Epithelial cell of prostate (primary cell): Measurements from ENCODE around the gene CSNK1D.

Experiments used
- DNase-seq: peaks from one replicate; pipeline ENCODE4 v3.0.0-alpha.2; 2011; ENCODE audit warnings: low read depth, low spot score
- H3K27ac ChIP-seq: fragments of 450-650 bp; 2 replicates; pipeline ENCODE4 v1.5.1; 2017; ENCODE audit warnings: mild to moderate bottlenecking

Gene CSNK1D

DNA sequence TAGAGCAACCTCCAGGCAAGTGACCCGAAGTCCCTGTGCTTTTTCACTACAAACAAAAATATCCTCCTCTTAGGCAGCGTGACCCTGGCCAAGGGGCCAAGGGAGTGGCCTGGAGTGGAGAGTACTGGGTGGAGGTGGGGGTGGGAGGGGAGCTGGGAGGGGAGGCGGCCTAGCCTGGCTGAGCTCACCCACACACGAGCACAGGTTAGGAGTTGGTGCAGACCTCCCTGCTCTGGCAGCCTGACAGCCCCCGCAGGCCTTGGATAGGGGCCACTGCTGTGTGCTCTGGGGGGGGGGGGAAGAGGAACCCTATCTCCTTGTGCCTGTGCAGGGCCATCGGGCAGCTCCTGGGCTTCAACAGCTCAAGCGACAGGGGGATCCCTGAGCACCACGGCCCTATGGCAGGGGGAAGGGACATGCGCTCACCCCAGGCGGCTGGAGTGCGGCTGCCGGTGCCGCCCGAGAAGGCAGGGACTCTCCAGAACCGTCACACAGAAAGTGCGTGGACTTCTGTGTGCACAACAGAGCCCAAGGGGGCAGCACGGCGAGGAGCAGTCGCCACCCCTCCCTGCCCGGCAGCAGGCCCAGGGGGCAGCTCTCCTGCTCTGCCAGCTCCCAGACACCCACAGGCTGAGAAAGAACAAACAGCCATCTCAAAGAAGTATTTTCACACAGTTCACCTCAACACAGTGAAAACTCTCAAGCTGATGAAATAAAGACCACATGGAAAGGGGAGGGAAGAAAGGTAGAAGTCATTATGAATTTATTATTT lies 31.4 kb downstream of the CSNK1D start:
- peak overlapping the region; percentile 91 for H3K27ac ChIP-seq
- DNase-seq, result no peak

DNA sequence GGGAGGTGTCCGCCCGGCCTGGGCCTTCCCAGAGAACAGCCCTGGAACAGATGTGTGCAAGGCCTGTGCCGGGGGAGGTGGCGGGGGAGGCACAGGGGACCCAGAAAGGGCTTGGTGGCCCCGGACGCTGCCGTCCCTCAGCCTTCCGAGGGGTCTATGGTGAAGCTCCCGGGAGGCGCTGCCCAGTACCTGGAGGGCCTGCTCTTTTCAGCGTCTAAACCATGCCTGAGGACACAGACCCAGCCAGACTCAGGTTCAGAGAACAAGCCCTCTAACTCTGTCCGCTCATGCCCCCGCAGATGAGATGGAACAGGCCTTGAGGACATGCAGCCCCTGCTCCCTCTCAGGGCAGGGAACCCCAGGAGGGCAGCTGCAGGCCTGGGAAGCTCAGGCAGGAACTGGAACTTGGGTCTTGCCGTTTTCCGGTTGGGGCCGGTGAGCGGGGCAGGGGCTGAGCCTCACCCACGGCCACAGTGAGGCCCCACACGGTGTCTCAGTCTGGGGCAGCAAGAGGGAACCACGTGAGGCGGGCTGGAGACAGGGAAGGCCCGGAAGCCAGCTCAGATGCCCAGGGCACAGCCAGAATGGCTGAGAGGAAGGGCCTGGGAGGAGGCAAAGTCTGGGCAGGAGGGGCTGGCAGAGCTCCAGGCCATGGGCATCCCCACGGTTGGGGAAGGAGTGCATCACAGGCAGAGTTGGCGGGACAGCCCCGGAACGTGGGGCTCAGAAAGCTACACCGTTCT lies 32.1 kb downstream of the CSNK1D start:
- H3K27ac ChIP-seq, result peak overlapping the region; percentile 91
- no peak for DNase-seq

DNA sequence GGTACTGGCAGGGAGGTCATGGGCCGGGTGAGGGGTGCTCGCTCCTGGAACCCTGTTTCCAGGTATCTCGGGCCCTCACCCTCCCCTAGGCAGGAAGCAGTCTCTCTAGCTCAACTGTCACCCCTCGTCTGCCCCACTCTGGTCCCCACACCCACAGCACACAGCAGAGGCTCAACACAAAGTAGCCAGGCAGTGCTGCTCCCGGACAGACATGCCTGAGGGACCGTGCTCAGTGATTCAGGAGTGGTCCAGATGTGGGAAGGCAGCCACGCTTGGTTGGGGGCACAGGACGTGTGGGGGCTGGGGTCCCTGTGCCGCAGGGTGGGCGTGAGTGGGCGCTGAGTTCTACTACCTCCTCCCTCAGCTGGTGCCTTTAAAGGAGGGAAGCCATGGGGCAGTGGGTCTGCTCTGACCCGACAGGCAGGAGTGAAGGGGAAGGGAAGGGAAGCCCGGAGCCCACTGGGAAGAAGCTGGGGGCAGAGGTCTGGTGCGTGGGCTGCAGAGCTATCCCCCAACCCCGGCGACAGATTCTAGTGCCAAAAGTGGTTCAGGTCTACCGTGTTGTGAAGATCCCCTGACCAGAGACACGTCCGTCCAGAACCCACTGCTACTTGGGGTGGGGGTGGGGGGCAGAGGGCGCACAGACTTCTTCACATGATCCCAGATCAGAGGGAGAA lies 32.9 kb downstream of the CSNK1D start:
- no peak for DNase-seq
- peak overlapping the region; percentile 91 for H3K27ac ChIP-seq

DNA sequence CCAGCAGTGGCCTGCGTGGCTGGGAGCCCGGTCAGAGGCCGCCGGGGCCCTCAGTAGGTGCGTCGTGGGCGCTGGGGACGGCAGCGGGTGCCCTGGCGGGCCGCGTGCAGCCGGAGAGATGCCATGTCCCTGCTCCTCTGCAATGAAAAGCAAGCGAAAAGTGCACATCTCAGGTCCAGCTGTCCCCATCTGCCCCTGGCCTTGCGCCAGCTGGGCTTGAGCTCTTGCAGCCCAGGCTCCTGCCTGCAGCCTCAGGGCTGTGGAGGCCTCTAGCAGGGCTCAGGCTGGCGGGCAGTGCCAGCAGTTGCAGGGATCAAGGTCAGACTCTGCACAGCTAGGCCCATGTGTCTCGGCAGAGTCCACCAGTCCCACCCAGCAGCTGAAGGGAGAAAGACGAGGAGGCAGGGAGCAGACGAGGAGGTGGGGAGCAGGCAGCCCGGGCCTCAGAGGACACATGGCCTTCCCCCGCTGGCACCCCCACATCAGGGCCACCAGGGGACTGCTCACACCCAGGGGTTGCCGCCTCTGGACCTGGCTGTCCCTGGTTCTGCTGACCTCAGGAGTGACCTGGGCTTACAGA lies 33.5 kb downstream of the CSNK1D start:
- peak overlapping the region; percentile 91 for H3K27ac ChIP-seq
- DNase-seq, result no peak

DNA sequence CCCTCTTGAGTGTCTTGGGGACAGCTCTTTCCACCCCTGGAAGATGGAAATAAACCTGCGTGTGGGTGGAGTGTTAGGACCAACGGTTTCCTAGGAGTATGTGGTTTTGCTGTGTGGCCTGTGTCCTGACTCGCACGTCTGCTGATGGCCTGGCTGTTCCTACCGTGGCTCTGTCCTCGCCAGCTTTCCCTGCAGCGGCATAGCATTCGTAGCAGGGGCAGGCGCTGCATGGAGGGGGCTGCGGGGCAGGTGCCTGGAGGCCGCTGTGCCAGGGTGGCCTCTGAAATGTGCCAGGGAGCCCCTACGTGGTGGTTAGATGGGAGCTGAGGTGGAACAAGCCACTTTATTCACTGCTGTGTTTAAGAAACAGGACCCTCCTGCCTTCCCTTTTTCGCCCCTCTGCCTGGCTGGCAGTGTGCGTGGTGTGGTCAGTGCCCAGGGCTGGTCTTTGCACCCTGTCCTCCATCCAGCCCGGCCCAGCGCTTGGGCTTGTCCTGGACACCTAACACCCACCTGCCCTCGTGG lies 34.0 kb downstream of the CSNK1D start:
- H3K27ac ChIP-seq, result peak overlapping the region; percentile 91
- DNase-seq, result no peak

DNA sequence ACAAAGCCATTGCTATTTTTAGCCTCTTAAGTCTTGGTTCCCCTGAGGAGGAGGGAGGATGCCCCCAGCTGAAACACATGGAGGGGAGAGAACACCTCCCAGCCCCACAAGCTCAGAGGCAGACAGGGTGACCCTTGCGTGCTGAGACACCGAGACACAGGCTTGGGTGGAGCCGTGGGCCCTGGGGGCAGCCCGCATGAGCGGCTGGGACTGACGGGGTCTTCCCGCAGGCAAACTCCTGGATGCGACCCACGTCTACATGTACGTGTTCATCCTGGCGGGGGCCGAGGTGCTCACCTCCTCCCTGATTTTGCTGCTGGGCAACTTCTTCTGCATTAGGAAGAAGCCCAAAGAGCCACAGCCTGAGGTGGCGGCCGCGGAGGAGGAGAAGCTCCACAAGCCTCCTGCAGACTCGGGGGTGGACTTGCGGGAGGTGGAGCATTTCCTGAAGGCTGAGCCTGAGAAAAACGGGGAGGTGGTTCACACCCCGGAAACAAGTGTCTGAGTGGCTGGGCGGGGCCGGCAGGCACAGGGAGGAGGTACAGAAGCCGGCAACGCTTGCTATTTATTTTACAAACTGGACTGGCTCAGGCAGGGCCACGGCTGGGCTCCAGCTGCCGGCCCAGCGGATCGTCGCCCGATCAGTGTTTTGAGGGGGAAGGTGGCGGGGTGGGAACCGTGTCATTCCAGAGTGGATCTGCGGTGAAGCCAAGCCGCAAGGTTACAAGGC lies 34.9 kb downstream of the CSNK1D start:
- H3K27ac ChIP-seq, result peak overlapping the region; percentile 91

DNA sequence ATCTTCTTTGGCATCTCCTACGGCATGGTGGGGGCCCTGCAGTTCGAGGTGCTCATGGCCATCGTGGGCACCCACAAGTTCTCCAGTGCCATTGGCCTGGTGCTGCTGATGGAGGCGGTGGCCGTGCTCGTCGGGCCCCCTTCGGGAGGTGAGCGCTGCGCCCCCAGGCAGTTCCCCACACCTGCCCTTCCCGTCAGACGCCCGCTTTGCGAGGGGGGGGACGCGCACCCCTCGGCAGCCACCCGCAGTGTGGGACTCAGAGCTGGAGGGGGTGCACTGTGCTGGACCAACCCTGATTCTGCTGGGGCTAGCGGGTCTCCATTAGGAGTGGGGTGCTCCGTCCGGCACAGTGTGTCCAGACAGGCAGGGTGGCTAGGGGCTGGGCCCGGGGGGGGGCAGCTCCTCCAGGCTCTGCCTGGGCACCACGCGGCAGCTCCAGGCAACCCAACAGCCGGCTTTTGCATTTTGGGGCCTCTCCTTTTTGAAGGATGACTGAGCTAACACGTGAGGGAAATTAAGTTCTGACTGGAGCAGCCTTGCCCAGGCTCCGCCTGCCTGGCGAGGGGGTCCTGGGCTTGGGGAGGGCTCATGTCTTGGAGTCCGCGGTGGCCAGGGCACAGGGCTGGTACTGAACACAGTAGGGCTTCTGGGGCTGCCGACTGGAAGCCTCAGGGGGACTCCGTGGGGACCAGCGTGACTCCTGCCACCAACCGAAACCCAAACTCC lies 35.6 kb downstream of the CSNK1D start:
- H3K27ac ChIP-seq, result peak overlapping the region; percentile 91
- DNase-seq, result no peak

More for the DNA sequence above, 34.9 kb downstream of the CSNK1D start:
- DNase-seq, result peak; percentile 68

DNA sequence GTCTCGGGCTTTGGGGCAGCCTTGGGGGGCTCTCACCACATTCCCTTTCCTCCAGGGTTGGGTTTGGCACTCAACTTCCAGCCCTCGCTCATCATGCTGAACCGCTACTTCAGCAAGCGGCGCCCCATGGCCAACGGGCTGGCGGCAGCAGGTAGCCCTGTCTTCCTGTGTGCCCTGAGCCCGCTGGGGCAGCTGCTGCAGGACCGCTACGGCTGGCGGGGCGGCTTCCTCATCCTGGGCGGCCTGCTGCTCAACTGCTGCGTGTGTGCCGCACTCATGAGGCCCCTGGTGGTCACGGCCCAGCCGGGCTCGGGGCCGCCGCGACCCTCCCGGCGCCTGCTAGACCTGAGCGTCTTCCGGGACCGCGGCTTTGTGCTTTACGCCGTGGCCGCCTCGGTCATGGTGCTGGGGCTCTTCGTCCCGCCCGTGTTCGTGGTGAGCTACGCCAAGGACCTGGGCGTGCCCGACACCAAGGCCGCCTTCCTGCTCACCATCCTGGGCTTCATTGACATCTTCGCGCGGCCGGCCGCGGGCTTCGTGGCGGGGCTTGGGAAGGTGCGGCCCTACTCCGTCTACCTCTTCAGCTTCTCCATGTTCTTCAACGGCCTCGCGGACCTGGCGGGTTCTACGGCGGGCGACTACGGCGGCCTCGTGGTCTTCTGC lies 36.3 kb downstream of the CSNK1D start:
- peak overlapping the region; percentile 91 for H3K27ac ChIP-seq
- no peak for DNase-seq

DNA sequence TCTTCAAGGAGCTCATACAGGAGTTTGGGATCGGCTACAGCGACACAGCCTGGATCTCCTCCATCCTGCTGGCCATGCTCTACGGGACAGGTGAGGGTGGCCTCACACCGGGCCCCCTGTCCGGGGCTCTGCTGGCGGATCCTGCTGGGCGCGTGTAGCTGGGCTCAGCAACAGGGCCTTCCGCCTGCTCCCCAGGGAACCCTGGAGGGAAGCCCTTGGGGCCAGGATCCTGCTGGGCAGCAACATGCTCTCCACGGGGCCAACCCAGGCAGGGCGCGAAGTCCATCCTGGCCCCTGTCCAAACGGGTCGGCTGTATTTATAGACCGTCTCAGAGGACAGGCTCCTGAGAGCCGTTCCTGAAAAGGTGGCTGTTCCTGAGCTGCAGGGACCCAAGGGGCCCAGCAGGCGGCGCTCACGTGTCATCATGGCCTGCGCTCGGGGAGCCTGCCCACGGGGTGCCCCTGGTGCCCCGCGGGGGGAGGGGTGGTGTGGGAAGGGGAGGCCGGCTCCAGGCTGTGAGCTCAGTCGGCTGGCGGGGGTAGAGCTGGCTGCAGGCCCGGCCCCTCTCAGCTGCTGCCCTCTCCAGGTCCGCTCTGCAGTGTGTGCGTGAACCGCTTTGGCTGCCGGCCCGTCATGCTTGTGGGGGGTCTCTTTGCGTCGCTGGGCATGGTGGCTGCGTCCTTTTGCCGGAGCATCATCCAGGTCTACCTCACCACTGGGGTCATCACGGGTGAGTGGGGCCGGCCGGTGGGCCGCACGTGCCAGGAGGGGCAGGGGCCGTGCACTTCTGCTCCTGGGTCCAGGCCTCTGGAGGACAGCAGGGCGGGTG lies 37.1 kb downstream of the CSNK1D start:
- H3K27ac ChIP-seq, result peak overlapping the region; percentile 39
- no peak for DNase-seq

DNA sequence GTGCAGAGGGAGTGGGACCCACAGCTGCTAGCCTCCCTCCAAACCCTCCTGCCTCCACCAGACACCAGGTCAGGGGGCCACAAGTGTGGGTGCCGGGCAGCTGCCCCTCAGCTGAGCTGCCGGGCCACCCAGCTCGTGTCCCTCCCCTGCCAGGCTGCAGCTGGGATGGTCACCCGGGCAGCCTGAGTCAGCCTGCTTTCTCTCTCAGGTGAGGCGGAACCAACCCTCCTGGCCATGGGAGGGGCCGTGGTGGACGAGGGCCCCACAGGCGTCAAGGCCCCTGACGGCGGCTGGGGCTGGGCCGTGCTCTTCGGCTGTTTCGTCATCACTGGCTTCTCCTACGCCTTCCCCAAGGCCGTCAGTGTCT lies 37.7 kb downstream of the CSNK1D start:
- peak overlapping the region; percentile 39 for H3K27ac ChIP-seq
- DNase-seq, result no peak

DNA sequence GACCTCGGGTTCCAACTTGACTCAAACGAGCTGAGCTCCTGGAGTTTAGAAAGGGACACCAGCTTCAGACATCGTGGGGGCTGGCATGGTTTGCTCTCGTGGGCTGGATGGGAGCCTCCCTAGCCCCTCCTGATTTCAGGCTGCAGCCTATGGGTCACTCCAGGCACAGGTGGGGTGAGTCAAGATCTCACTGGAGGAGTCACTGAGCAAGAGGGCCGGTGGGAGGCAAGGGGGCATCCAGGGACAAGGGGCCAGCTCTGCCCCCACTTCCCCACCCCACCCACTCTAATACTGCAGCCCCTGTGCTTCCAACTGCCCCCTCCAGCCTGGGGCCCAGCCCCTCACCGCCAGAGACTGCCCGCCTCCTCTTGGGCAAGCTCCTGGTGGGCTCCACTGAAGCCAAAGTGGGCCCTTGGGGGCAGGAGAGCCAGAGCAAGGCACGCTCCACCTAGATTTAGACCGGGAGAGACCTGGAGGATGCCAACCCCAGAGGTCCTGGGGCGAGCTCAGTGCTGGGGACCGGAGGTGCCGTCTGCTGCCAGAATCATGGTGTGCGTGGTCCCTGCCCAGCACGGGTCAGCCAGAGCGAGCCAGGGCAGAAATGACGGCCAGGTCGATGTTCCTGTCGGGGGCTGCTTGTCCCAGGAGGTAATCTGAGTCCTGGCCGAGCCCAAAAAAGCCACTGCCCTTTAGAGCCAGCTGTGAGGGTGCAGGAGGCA lies 38.3 kb downstream of the CSNK1D start:
- no peak for DNase-seq
- peak overlapping the region; percentile 39 for H3K27ac ChIP-seq

DNA sequence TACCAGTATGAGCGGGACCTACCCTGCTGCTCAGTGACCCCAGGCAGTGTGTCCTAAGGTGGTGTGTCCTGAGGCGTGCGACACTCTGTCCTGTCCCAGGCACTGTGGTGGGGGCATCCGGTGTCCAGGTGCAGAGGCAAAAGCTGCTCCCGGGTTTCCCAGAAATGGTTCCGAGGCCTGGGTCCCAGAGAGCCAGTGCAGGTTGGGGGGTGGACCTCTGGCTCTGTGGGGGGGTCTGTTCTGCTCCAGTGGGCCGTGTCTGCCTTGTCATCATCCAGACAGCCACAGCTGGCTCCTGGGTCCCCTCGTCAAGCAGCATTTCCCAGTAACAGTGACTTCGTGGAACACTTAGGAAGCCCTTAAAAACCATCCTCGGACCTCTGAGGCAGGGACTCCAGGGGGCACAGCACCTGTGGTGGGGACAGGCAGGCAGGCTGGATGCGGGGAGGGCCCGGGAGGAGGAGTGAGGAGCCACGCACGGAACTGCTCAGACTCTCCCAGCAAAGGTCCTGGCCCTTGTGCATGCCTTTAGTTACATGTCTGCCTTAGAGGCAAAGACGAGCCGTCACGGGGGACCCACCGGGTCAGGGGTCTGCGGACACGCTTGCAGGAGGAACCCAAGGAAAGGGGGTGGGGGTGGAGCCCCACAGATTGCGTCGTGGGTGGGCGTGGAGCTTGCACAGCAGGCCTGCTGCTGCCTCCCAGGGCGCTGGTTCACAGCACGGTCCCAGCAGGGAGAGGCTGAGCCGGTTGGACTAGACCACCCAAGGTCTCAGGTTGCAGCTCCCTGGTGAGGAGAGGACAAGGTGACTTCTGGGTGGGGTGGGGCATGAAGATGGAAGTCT lies 39.1 kb downstream of the CSNK1D start:
- no peak for DNase-seq
- no peak overlapping the region for H3K27ac ChIP-seq

DNA sequence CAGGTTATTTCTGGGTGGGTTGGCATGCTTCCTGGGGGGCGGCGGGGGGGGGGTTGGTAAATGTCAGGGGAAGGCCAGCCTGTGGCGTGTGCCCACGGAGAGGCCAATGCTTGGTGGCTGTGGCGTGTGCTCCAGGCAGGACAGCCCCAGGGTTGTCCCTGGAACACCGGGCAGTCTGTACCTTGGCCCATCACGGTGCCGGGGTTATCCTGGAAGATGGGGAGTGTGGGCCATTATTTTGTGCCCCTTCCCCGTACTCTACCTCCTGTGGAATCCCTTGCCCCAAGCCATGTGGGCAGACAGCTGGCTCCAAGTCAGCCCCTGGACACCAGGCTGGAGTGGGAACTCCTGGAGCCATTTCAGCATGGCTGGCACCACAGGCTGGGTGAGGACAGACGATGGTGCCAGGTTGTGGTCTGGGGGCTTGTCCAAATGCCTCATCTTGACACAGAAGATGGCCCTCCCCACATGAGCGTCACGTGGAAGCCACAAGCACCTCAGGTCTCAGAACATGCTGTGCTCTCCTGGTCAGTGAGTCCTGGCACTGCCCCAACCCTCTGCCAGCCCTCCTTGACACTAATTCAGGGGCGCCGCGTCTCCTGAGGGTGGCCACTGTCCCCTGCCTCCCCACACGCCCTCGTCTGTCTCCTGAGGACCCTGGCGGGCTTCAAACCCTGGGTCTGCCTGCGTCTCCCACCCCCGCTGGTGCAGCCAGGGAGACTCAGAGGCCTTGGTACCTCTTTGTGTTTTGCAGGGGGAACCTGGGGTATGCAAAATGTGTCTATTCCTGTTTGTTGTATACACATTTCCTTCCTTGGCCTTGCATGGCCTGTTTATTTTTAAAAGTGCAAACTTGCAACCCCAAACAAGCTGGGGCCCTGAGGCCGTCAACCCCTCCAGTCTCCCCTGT lies 40.4 kb downstream of the CSNK1D start:
- no peak overlapping the region for H3K27ac ChIP-seq
- DNase-seq, result no peak

DNA sequence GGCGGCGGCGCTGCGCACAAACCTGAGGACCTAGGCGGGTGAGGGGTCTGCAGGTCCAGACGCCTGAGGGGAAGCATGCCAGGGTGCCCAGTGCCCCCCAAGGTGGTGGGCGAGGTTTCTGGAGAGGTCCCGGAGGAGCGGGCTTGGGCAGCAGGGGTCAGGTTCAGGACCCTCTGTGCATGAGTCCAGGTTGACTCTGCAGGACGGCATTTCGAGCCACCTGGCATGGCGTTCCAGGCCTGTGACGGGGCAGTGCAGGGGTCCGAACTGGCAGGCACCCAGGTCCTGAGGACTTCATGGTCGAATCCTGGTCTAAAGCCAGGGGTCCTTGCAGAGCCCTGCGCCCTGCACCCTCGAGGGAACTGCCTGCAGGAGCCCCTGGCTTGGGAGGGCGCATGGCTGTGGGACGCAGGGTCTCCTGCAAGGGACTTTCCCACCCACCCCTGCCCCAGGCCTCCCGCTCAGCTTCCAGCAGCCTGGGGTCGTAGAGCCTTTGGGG lies 41.1 kb downstream of the CSNK1D start:
- no peak overlapping the region for H3K27ac ChIP-seq
- DNase-seq, result no peak
